DOHH2 (cell line): Measurements from ENCODE around the gene MNT.

Experiments
- CTCF ChIP-seq: fragments of 200-600 bp; sonication (generic); IDR thresholded peaks from one replicate; pipeline ENCODE4 v1.5.1; 2014; ENCODE audit warnings: antibody characterized with exemption, mild to moderate bottlenecking, low read depth, low read length; ENCODE audit not compliant: poor library complexity, severe bottlenecking
- EZH2phosphoT487 ChIP-seq: fragments of 200-600 bp; sonication (generic); IDR thresholded peaks from 2 replicates; pipeline ENCODE4 v1.6.1; 2017; ENCODE audit warnings: borderline replicate concordance, mild to moderate bottlenecking, antibody characterized with exemption, low read length, moderate library complexity, mixed read lengths

DNA sequence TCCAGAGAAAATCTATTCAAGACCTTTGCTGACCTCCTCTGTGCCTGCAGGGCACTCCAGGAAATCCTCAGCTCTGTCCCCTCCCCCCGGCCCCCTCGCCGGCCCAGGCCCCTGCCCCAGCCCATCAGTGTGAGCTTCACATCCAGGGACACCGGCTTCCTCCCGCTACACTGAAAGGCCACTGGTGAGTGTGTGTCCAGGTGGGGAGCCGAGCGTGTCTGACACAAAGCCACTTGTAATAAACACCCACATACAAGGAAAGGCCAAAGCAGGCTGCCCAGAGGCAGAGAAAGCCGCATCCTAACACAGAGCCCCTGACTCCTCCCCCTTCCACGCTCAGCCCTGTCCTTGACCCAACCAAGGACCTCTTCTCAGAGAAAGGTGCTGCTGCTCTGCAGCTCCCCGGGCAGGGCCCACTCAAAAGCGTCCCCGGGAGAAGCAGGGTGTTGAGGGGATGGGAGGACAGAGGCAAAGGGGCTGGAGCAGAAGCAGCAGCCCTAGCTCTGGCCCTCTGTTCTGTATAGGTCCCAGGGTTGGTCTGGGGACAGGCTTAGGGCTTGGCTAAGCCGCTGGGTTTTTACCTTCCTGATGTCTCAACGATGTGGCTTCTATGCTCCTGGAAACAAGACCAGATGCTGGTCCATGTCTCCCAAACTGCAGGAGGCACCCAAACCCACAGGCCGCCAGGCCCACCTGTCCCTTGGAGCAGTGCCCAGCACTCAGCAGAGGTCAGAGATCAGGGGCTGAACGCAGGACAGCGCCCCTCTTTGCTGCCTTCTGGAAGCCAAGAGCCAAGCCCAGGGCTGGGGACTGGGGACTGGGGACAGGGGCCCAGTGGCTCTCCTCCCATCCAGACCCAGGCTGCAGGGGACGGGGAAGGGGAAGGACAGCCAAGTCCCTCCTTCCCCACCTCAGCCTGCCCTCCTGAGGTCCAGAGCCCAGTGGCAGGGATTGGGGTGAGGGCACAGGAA lies 15.3 kb downstream of the MNT start:
- TF ChIP-seq CTCF = no peak
- no peak for TF ChIP-seq EZH2phosphoT487
